Middle frontal gyrus (tissue), 1 donor: Measurements from ENCODE around the gene CELSR2.

Experiments
- DNase-seq: peaks from one replicate; pipeline ENCODE4 v3.0.0-alpha.2; 2015; ENCODE audit warnings: low spot score; ENCODE audit errors: extremely low spot score

The CELSR2 gene

GRCh38 chr1:109263597-109264378 is 14.4 kb downstream of the CELSR2 start:
- DNase-seq, result peak; percentile 52

GRCh38 chr1:109264379-109264755 is 15.0 kb downstream of the CELSR2 start:
- DNase-seq, result no peak

GRCh38 chr1:109265016-109265415 is 15.7 kb downstream of the CELSR2 start:
- no peak for DNase-seq

- no peak for DNase-seq
These were observed 16.5 kb downstream of the CELSR2 start for GRCh38 chr1:109265741-109266330.

GRCh38 chr1:109266965-109267364 is 17.6 kb downstream of the CELSR2 start:
- DNase-seq, result no peak

GRCh38 chr1:109267743-109268300 is 18.5 kb downstream of the CELSR2 start:
- no peak for DNase-seq

GRCh38 chr1:109268431-109269211 is 19.3 kb downstream of the CELSR2 start:
- no peak for DNase-seq

- DNase-seq, result no peak
These were observed 20.1 kb downstream of the CELSR2 start for GRCh38 chr1:109269212-109269980.

GRCh38 chr1:109269981-109270622 is 20.8 kb downstream of the CELSR2 start:
- DNase-seq, result no peak

GRCh38 chr1:109270623-109271317 is 21.4 kb downstream of the CELSR2 start:
- DNase-seq, result no peak

GRCh38 chr1:109271458-109271857 is 22.1 kb downstream of the CELSR2 start:
- DNase-seq, result no peak

- DNase-seq, result no peak
These were observed 22.9 kb downstream of the CELSR2 start for GRCh38 chr1:109272021-109272799.

GRCh38 chr1:109272831-109273547 is 23.6 kb downstream of the CELSR2 start:
- no peak for DNase-seq

GRCh38 chr1:109273570-109274288 is 24.4 kb downstream of the CELSR2 start:
- DNase-seq, result no peak

GRCh38 chr1:109274533-109275476 is 25.5 kb downstream of the CELSR2 start:
- no peak for DNase-seq

GRCh38 chr1:109275706-109276345 is 26.5 kb downstream of the CELSR2 start:
- DNase-seq, result no peak
